Activated CD4-positive, alpha-beta T cell treated with anti-CD3 and anti-CD28 coated beads for 4 hours (primary cell): ENCODE measurements around the gene PDGFRB.

Experiments used
- DNase-seq, 2 donors: peaks; one replicate each; pipeline ENCODE4 v3.0.0-alpha.2; 2020

PDGFRB gene

DNA sequence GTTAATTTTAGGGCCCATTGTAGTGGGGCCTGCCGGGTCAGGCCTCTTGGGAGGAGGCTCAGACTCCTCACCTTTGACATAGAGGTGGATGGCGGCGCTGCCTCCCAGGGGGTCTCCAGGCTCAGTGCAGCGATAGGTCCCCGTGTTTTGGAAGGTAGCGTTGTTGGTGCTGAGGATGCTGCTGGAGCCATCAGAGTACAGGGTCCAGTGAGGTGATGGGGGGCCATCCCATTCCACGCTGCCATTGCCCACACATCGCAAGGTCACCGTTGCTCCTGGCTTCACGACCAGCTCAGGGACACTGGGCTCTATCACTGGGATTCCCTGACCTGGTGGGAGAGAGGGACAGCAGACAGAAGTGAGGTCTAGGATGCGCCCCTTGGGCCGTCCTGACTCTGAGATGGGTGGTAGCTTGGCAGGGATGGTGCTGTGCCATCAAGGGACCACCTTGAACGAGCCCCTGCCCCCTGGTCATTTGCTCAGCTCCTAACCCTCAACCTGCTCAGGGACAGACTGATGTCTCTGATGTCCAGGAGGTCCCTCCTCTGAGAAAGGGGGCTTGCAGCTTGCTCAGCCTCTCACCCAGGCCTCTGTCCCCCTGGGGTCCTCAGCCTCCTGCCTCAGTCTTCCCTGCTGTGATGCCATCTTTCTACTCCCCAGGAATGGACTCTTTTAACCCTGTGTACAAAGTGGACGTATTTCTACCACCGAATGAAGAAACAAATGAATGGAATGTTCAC is 74.8 kb downstream of the PDGFRB start:
- no peak for DNase-seq

DNA sequence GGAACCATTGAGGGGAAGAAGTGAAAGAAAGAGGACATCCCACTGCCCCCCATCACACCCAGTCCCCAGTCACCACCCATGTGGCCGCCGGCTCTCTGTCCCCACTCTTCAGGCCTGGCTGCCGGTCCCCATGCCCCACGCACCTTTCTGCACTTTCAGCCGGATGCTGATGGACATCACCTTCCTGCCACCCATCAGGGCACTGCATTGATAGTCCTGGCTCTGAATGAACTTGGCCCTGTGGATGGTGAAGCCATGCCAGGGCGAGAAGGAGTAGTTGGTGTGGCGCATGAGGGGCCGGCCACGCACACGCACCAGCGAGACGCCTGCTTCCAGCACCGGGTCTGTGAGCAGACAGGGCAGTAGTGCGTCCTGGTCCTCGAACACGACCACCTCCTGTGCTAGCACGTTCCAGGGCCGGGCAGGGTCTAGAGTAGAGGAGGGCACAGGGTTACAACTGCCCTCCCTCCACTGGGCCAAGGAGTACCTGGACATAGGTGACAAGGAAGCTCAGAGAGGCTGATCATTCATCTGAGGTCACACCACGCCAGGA is 75.7 kb downstream of the PDGFRB start:
- no peak for DNase-seq

DNA sequence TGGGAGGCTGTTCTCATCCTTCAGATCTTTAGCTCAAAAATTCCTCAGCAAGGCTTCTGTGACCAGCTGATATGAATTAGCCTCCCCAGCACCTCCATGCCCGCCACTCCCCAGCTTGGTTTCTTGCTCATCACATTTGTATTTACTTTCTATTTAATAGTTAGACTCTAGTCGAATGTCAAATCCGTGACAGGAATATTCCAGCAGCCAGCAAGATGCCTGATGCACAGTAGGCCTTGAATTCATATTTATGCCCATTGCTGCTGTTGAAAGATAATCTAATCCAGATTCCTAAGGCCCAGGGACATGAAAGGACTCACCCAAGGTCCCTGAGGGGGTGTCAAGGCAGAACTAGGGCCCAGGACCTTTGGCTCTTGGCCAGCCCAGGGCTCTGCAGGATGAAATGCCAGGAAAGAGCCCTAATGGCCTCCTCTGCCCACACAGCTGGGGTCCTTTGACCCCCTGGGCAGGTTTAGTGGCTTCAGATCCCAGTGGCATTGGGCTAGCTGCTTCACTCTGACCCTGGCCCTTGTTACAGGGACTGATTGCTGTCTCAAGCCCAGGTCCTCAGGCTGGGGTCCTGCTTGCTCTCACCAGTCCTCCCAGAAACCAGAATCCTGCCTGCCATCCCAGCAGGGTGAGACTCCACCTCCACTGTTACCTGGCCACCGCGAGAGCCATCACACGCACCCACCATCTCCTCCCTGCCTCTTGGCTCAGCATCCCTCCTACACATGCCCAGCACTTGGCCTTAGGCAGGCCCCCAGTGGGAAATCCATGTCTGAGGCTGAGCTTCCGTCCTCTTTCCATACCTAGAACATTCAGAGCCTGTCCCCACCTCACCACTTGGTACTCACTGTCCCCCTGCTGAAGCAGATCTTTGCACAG is 76.6 kb downstream of the PDGFRB start:
- DNase-seq: no peak

DNA sequence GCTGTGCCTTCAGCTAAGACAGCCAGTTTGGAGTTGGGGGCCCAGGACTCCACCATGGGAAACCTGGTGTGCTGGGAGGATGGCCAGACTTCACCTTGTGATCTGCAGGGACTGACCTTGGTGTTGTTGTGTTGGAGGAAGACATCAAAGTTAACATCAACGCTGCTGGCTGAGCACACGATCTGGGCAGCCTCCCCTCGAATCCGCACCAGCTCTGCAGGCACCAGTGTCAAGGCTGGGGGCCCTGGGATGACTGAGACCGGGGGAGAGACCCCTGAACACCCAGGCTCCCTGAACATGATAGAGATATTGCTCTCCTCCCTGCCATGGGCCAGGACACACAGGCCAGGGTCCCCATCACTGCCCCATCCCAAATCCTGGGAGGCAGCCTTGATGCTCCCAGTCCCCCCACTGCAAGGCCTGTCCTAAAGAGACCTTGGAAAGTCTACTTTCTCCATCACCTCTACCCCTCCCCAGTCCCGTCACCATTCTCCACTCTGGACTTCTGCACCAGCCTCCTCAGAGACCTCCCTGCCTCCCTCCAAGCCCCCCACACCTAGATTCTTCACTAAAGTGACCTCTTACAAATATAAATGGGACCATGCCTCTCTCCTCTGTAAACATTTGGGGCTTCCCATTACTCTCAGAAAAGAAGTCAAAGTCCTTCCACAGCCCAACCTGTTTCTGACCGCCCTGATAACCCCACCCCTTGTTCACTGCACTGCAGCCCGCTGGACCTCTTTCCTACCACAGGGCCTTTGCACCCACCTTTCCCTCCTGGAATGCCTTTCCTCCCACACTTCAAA is 77.4 kb downstream of the PDGFRB start:
- DNase-seq: no peak

DNA sequence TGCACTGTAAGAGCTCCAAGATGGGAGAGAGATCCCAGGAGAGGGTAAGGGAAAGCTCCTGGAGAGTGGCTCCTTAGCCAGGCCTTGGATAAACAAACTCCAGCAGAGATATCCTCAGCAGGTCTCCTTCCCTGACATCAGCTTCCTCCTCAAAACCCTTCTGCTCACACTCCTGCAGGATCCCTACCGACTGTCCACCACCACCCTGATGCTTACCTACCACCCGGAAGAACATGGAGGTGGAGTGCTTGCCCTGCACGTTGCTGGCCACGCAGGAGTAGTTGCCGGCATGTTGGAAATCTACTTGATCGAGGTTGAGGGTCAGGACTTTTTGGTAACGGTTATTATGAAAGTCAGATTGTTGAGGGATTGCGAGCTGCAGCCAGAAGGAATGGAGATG is 78.6 kb downstream of the PDGFRB start:
- no peak for DNase-seq

DNA sequence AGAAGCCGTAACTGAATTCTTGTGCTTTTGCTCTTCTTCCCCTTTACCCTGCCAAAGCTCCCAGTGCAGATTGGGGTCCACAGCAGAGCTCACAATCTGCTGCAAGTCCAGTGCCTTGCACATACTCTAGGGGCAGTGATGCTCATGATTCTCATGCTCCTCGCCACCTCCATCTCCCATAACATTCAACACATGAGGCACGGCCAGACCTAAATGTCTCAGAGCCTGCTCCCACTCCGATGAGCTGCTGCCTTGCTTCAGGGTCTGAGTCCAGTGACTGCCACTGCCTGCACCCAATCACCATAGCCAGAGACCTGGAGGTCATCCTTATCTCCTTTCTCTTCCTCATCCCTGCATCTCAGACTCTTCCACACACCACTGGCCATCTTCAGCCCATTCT is 79.8 kb downstream of the PDGFRB start:
- DNase-seq: no peak

DNA sequence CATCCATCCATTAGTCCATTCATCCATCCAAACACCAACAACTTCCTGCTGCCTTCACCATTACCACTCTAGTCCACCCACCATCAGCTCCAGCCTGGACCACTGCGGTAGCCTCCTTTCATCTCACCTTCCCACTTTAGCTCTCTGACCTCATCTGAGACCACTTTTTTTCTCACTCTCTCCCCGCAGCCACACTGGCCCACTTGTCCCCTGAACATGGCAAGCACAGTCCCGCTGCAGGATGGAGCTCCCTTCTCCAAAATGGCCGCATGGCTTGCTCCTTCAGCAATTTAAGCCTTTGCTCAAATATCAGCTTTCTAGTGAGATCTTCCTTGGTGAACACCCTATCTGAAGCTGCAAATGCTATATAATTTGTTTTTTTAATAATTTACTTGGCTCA is 80.4 kb downstream of the PDGFRB start:
- no peak for DNase-seq

DNA sequence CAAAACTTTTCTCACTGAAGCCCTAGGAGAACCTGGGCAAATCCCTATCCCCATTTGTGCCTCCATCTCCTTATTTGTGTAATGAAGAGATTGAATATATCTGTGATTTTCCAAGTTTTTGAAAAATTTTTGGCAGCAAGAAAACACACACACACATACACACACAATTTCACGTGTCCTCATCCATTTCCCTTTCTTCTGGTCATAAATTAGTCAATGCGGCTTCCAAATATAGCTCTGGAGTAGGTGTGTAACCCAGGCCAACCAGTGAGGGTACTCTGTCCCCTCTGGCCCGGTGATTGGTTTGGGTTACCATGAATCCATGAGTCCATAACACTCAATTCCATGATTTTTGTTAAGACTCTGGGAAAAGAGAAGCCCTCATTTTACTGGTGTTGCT is 82.0 kb downstream of the PDGFRB start:
- DNase-seq: no peak

DNA sequence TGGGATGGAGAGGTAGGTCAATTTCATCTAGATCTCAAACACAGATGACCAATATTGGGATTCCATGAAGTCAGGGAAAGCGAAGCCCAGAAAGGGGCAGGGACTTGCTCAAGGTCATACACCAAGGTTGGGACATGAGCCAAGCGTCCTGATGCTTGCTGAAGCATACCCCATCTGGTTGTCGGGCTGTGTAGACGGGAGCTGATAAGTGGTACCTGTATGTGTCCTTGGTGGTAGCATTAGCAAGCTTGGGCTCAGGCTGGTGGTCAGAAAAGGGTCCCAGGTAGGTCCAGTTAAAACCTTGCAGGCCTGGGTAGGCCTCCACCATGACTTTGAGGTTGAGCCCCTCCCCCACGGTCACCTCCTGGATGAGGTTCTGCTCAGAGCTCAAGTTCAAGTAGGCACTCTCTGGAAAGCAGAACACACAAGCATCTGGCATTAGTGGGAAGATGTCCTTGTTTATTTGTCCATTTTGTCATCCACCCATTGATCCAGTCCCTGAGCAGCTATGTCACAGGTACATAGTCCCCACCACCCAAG is 82.5 kb downstream of the PDGFRB start:
- no peak for DNase-seq

DNA sequence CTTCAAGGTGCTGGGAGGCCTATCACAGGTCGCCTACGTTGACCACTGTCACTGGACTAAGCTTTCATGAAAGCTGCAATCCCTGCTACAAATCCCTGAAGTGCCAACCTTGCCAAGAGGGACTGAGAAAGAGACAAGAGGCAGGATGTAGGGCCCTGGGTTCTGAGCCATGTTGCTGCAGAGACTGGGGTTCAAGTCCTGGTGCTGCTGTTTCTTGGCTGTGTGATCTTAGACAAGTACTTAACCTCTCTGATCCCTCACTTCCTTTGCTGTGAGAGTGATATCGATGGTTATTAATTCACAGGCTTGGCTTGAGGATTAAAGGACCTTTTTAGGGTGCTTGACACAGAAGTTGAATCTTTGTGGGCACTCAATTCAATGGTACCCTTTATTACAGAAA is 84.8 kb downstream of the PDGFRB start:
- DNase-seq: no peak

DNA sequence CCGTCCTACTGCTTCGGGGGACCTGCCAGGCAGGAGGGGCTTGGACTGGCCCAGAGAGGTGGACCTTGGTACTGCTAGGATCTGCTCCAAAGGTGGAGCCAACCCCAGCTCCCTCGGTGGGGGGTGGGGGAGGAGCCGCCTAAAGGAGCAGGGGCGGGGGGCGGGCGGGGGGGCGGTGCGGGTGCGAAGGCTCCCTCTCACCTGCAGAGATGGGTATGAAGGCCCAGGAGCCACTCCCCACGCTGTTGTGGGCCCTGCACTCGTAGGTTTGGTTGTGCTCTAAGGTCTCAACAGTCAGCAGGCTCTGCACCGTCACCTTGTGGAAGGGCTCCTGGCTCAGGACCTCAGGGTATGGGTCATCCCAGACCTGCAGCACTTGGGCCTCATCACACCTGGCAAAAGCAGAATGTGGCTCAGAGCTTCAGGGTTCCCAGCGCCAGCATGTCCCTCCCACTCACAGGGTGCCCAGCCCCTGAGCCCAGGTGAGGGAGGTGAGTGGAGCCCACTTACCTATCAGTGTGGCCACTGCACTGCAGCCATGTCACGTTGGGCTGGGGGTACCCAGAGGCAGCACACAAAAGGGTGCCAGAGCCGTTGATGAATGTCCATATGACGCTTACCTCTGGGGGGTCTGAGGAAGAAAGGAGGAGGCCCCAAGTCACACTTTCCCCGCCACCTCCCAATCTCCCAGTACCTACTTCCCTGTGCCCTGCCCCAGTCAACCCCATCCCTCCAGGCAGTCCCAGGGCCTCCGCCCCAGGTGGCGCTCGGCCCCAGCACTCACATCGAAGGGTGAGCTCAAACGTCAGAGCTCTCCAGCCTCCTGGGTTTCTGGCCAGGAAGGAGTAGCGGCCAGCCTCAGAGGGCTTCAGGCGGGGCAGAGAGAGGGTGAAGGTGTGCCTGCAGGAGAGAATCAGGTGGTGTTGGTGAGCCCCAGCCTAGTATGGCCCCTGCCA is 85.7 kb downstream of the PDGFRB start:
- no peak for DNase-seq

DNA sequence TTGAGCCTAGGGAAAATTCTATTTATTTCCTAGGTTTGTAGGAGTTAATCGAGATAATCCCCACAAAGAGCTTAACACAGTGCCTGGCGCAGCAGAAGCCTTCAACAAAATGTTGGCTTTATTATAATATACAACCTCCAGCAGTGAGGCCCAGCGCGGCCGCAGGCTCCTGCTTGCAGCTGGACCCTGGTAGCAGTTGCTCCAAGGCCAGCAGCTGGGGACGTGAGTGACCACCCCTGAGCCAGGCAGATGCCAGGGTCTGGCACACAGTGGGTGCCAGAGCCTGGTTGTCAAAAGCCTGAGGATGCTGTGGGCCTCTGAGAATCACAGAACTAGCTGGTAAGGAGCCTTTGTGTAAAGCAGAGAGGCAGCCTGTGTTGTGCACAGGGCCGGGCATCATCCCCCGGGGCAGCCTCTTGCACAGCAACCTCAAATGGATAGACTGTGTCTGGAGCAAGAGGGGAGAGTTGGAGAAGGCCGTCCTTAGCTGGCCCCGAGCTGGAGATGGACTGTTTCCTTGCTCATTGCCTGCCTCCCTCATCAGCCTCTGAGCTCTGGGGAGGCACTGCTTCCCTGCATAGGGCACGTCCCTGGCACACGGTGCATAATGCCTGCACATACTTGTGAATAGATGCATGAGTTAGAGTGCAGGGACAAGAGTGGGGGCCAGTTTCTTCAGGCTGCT is 86.5 kb downstream of the PDGFRB start:
- DNase-seq: no peak

DNA sequence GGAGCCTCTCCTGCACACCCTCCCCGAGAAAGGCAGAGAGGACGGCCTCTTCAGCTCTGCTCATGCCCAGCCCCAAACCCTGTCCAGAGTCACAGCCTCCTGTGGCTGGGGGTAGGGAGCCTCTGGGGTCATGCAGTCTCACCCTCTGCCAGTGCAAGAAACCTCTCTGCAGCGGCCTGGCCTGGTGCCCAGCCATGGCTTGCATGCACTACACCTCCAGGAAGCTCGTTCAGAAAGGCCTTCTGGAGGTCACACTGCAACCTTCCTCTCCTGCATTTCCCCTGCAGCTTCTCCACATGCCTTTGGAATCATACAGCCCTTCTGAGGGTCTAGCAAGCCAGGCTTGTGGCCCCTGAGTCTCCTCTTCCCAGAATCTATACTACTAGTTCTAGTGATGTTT is 87.2 kb downstream of the PDGFRB start:
- no peak for DNase-seq

DNA sequence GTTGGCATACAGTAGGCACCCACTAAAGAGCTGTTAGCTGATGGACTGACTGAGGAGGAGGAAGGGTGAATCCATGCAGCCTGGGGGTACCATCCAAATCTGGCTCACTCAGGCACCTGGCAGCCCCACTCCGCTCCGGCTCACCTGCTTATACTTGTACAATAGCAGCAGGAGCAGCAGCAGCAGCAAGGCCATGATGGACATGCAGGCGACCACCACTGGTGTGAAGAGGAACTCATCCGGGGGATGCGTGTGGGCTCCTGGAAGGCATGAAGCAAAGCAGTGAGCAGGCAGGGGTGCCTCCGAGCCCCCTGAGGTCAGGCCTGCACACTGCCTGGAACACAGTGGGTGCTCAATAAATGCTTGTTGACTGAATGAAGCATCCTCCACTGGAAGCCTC is 87.6 kb downstream of the PDGFRB start:
- DNase-seq: no peak

DNA sequence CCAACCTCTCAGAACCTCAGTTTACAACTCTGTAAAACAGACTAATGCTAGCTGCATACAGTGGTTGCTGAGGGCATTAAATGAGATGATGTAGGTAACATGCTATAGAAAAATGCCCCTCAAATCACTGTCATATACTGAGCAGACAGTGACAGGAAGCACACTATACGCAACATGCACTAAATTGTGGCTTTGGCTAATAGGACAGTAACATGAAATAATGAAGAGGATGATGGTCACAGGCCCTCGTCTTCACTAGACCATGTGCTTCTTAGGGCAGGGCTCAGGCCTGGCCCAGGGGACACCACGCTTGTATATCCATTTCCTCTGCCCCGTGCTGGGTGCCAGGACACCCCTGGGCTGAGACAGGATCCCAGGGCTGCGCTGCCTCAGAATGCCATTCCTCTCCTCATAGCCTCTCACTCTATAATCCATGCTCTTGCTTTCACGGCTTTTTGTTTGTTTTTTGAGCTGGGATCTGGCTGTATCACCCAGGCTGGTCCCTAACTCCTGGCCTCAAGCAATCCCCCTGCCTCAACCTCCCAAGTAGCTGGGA is 88.2 kb downstream of the PDGFRB start:
- no peak for DNase-seq

DNA sequence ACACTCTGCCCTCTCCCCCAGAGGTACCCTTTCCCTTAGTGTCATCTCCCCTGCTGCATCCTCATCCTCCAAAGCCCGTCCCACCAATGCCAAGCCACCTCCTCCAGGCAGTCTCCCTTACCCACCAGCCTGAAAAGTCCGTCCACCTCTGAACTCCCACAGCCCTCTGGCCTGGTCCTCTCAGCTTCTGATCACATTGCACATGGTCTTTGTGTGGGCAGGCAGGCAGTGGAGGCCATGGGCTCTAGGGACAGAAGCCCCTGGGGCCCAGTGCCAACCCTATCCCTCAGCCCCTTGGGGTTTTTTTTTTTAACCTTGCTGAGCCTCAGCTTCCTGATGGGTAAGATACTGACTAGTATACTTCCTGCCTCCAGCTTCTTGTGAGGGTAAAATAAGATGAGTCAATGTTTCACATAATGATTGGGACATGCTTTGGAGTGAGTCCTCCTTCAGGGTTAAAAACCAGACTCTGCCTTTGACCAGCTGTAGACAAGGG is 88.7 kb downstream of the PDGFRB start:
- no peak for DNase-seq

DNA sequence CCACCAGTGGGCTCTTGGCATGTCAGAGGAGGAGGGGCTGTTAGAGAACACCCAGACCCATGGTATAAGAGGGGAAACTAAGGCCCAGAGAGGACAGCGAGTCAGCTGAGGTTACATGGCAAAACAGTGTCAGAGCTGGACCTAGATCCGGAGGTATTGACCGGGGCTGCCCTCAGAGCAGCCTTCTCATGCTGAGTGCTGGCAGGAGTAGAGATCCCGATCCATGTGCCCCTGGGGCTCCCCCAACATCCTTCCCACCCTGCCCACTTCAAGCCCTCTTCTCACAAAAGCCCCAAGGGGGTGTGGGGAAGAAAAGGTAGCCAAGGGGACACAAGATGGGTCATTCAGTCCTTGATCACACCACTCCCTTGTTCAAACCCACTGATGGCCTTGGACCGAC is 89.2 kb downstream of the PDGFRB start:
- DNase-seq: no peak

DNA sequence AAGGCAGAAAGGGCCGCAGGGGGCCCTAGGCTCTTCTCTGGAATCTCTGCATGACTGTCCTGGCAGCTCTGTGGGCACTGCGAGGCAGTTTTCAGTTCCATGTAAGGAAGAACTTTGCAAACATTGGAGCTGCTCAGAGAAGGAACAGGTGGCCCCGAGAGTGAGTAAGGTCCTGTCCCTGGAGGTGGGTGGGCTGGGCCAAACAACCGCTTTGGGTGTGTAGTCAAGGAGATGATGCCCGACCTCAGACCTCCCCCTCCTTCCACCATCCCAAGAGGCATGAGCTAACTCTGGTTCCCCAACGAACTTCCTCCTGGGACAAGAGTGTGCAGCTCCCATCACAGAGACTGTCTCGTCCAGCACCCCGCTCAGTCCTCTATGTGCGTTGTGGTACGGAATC is 89.8 kb downstream of the PDGFRB start:
- no peak for DNase-seq

DNA sequence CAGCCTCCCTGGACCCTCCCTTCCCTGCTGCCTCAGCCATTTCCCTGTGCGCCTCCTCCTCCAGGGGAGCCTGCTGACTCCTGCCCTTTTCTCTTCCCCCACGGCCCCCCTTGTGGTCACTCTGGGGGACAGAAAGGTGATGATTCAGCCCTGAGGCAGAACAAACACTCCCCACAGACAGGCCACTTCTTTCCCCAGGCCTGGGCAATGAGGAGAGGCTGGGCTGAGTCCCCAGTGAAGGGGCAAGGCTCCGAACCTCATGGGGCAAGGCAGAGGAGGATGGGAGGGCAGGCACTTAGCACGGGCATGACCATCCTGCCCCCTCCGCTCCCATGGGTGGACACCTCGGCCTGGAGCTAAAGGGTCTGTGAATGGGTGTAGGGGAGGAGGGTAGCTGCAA is 90.3 kb downstream of the PDGFRB start:
- no peak for DNase-seq

DNA sequence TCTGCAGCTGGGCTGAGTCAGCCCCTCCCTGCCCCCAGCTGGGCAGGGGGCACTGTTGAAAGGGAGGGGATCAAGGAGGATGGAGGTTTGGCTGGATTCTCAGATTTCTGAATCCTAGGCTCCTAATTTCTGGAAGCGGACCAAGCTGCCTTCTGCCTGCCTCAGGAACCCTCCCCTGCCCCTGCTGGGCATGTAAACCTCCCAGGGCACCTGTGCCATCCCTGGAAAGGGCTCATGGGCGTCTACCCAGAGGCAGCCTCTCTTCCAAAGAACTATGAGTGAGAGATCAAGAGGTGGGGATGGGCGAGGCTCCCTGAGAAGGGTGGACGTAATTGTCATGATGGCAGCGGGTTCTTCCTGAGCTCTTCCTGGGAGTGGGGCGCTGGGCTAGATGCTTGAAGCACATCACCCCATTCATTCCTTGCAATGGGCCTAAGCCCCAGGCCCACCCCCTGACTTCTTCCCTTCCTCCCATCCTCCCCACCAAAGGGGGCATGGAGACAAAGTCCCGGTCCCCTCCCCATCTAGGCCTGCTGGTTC is 90.9 kb downstream of the PDGFRB start:
- DNase-seq: no peak
